HG03066 (cell line): ENCODE measurements around the gene LSAMP.

Source experiments
- ATAC-seq: cut with Tn5 transposase; IDR thresholded peaks from one replicate; pipeline ENCODE4 v1.9.1; 2021; ENCODE audit warnings: low read depth; ENCODE audit not compliant: unreplicated experiment

LSAMP gene

GRCh38 chr3:116034794-116035193 lies 410.5 kb downstream of the LSAMP start:
- no peak for ATAC-seq

DNA sequence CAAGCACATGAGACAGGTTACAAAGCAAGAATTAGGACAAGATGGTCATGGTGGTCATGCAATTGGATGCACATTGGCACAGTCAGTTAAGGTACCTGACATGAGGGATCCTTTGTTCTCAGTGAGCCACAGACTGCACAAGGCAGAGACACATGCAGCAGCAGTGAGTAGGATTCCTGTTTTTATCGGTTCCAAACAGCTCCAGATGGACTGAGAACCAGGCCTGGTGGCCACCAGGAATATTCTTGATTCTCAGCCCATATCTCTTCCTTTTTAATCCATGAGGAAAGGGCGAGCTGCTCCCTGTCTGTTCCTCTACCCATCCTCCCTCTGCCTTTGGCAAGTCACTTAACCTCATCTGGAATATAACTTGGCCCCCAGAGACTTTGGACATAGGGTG lies 411.2 kb downstream of the LSAMP start:
- no peak for ATAC-seq

- ATAC-seq = no peak
These were observed 411.8 kb downstream of the LSAMP start for GRCh38 chr3:116033516-116033915.

DNA sequence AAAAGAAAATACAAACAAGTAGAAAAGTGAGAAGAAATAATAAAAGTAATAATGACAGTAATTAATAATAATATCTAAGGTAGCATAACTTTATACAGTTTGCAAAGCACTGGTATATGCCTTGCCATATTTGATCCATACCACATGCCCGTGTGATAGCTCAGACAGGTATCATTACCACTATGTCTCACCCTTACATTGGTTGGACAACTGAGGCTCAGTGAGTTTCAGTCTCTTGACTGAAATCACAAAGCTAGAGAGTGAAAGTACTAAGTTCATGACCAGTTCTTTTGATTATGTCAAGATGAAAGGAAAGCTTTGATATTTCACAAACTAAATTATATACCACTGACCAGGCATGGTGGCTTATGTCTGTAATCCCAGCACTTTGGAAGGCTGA lies 413.1 kb downstream of the LSAMP start:
- no peak for ATAC-seq

DNA sequence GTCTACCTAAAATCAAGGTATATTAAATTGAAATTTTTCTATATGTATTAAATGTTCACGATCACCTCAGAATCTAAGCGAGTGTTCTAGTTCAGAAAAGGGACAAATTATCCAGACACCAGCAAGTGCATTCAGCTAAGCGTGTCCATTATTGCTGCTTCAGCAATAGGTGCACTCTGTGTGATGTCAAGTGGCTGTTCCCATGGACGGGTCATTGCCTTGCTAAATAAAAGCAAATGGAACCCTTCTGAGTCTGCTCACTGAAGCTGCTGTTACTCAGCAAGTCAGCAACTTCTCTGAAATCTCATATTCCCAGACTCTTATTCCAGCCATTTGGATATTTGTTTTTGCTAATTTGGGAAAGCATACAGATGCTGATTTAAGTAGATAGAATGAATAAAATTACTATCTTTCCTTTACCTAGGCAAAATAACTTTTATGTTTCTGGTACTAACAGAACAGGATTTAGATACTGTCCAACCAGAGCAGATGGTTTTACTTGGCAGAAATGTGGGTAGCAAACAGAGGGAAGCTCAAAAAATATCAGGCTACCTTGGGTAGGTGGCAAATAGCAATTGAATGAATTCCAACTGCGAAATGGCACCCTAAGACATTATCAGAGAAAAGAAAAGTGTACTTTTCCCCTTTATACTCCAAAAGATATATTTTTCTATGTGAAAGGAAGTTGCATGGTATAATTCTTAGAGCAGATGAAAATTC lies 415.0 kb downstream of the LSAMP start:
- ATAC-seq = no peak

- no peak for ATAC-seq
These were observed 416.0 kb downstream of the LSAMP start for GRCh38 chr3:116029266-116029665.

DNA sequence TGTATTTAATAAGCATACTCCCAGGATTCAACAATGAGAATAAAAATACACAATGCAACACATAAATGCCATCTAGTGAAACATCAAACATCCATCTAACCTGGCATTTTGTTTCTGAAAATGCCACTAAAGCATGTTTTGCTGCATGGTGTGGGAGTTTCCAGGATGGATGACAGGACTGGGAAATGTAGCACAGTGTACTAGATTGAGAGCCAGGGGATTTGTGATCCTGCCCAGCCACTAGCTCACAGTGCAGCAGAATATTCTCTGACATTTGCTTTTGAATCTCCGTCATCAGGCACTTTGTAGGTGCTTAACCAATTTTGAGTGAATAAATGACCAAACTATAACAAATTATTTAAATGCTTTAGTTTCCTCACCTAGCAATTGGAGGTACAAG lies 417.1 kb downstream of the LSAMP start:
- no peak for ATAC-seq

DNA sequence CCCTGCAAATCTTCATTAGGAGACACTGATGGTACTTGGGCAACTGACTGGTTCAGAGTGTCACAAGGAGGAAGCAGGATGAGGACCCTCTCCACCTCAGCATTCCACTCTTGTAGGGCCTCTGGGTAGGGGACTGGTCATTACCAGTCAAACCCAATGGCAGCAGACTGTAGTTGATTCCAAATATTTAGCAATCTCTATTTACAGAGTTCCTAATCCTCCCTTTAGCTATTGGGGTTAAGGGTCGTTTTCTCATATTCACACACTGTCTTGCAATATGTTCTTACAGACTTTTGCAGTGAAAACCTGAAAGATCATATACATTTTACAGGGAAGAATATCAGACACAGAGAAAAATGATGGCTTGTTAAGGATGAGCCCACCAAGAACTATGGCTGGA lies 424.3 kb downstream of the LSAMP start:
- ATAC-seq = no peak

- ATAC-seq = peak; percentile 72
These were observed 424.8 kb downstream of the LSAMP start for GRCh38 chr3:116020495-116020894.

DNA sequence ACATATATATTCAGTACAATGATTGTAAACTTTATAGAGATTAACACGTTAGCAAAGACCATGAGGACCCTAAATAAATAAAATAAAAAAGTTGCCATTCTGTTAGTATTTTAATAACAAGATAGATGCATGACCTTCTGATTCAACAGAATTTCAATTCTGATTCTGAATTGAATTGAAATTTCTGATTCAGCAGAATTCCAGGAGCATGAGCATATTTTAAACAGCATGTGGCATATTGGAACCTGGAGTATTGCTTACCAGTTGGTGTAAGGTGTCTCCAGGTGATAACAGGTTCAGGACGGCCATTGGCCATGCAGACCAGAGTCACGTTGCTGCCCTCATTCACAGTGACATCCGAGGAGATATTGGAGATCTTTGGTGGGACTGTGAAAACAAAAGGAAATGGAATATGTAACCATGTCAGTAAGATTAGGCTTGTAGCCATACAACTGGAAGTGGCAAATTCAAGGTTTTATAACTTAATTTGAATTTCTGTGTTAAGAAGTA lies 426.0 kb downstream of the LSAMP start:
- no peak for ATAC-seq

- no peak for ATAC-seq
These were observed 426.6 kb downstream of the LSAMP start for GRCh38 chr3:116018646-116019045.

- no peak for ATAC-seq
These were observed 429.4 kb downstream of the LSAMP start for GRCh38 chr3:116015931-116016330.

GRCh38 chr3:116007000-116007399 lies 438.3 kb downstream of the LSAMP start:
- ATAC-seq = no peak

GRCh38 chr3:116005404-116005803 lies 439.9 kb downstream of the LSAMP start:
- no peak for ATAC-seq

DNA sequence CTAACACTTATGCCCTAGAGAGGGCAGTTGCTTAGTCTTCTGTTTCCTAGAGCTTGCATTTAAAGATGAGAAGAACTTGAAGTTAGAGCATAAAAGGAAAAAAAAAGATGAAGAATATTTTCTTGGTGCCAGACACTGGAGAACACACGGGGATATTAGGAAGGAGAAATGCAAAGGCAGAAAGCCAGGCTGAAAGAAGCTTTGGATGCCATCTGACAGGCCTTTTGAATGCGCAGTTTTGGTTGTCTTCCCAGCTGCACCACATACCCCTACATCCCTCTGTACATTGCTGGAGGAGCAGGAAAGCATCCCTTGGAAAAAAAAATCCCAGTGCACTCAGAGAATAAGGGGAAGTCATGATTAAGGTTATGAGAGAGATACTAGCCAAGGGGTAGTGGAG lies 443.1 kb downstream of the LSAMP start:
- ATAC-seq = no peak

DNA sequence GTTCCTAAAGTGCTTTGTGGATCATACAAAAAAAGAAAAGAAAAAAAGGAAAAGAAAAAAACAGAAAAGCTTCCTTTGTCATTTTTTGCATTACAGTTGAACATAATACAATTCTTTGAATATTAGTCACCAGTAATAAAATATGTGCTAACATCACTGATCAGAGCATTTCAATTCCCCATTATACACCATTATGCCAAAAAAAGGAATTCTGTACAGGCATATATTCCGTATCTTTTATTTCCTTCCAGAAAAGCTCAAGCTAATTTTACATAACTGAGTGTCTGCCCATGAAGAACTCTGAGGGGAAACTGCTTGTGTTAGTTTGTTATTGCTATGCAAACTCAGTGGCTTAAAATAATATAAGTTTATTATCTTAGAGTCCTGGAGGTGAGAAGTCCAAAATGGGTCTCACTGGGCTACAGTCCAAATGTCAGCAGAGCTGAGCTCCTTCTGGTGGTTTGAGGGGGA lies 444.1 kb downstream of the LSAMP start:
- no peak for ATAC-seq

DNA sequence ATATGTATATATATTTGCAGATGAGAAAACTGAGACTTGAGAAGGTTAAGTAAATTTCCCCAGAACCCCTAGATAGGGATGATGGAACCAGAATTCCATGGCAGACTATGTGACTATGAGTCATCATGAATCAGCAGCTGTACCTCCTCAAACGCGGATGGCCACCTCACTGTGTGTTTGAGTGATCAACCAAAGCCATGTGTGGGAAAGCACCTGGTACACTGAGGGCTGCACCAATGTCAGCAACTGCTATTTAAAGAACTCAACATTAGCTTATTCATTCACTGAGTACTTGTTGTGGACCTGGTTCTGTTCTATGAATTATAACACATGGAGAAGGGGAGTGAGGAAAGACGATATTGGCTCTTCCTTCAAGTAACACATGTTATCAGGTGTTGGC lies 445.0 kb downstream of the LSAMP start:
- peak; percentile 83 for ATAC-seq

DNA sequence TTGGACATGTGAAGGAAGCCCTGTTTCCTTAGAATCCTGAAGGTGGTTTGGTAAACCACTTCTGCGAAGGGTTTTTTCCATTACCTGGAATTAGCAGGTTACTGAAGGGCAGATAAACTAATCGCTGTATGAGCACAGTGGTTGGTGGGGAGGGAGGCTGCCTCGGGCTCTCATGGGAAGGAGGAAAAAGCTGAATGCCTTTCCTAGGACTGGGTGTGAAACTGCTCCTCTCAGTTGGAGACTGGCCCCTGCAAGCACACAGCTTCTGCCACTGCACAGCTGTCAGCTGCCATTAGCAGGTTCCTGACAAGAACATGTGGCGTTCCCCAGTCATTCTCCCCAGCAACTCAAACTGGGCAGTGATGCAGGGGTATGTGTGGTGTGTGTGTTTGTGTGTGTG lies 445.7 kb downstream of the LSAMP start:
- no peak for ATAC-seq

GRCh38 chr3:115999001-115999585 lies 446.2 kb downstream of the LSAMP start:
- no peak for ATAC-seq

DNA sequence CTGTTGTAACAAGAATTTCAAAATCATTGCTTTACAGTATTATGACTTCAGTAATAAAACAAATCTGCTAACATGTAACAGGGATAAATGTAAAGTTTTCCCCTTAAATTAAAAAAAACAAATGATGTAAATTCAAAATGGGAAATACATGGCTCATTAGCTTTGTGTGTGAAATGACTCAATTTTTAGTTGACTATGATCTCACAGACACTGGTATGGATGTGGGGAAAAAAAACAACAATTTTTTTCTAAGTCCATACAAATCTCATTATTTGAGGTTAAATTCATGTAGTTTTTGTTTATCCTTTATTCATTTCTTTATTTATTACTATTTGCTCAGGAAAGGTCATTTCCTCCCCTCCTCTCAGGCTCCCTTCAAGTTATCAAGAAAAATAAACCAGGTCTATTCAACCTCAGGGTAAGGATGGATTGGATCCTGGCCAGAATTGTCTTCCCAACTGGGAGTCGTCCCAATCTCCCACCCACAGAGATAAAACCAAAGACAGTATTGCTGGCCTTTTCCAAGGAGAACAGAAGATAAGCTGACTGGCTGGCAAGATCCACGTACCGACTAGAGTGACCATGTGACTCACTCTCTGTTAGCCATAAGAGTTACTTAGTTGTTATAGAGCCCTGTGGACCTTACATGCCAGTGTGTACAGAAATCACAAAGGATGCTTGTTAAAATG lies 448.7 kb downstream of the LSAMP start:
- ATAC-seq = no peak

- no peak for ATAC-seq
These were observed 454.6 kb downstream of the LSAMP start for GRCh38 chr3:115990669-115991068.
